ENCODE results near the gene CFAP73.
A peak's percentile ranks its signal among the peaks of the same experiment; 100 is the strongest.

Gene CFAP73

GRCh38 chr12:113181975-113182374, 32.5 kb downstream of the CFAP73 start:
- DNase-seq (ENCODE audit: low read depth) = no peak
- TF ChIP-seq CTCF (IDR thresholded peaks at IDR 0.05; ENCODE audit: low read depth, low read length, missing control alignments) = no peak
- no peak overlapping the region for H3K4me3 ChIP-seq (ENCODE audit: low read depth, low read length)

GRCh38 chr12:113183030-113183589, 33.6 kb downstream of the CFAP73 start:
- no peak for DNase-seq (ENCODE audit: low read depth)
- no peak overlapping the region for H3K4me3 ChIP-seq (ENCODE audit: low read depth, low read length)
- no peak for TF ChIP-seq CTCF (IDR thresholded peaks at IDR 0.05; ENCODE audit: low read depth, low read length, missing control alignments)

- TF ChIP-seq CTCF (IDR thresholded peaks at IDR 0.05; ENCODE audit: low read depth, low read length, missing control alignments) = no peak
- no peak for DNase-seq (ENCODE audit: low read depth)
- peak overlapping the region; percentile 75 for H3K4me3 ChIP-seq (ENCODE audit: low read depth, low read length)
Observed at GRCh38 chr12:113184098-113184899, 34.8 kb downstream of the CFAP73 start.

- peak; percentile 74 for DNase-seq (ENCODE audit: low read depth)
- TF ChIP-seq CTCF (IDR thresholded peaks at IDR 0.05; ENCODE audit: low read depth, low read length, missing control alignments) = no peak
- H3K4me3 ChIP-seq (ENCODE audit: low read depth, low read length) = peak overlapping the region; percentile 75
Observed at GRCh38 chr12:113184900-113185179, 35.3 kb downstream of the CFAP73 start.

- DNase-seq (ENCODE audit: low read depth) = peak; percentile 58
- TF ChIP-seq CTCF (IDR thresholded peaks at IDR 0.05; ENCODE audit: low read depth, low read length, missing control alignments) = no peak
- H3K4me3 ChIP-seq (ENCODE audit: low read depth, low read length) = peak within 1 kb of the TSS; percentile 75
Observed at GRCh38 chr12:113185180-113186032, 35.9 kb downstream of the CFAP73 start, which contains the start of the genes DDX54 and RITA1. Gene DDX54 (minus strand): TSS chr12:113185478. CDS start chr12:113185451, 27 bp downstream. Gene RITA1 (plus strand): TSS chr12:113185721. CDS start chr12:113186747, 1,026 bp downstream.

GRCh38 chr12:113186033-113186365, 36.5 kb downstream of the CFAP73 start:
- DNase-seq (ENCODE audit: low read depth) = no peak
- no peak for TF ChIP-seq CTCF (IDR thresholded peaks at IDR 0.05; ENCODE audit: low read depth, low read length, missing control alignments)
- peak overlapping the region; percentile 75 for H3K4me3 ChIP-seq (ENCODE audit: low read depth, low read length)
